Neural progenitor cell (in vitro differentiated cells): Measurements from ENCODE around the gene SYDE2. TPM values are rescaled to one million over a fixed set of nuclear protein-coding genes. Genes with fewer than 3 reads are reported as not detected.
A peak's percentile ranks its signal among the peaks of the same experiment; 100 is the strongest.

ENCODE experiments used
- DNase-seq: peaks from one replicate; pipeline ENCODE4 v3.0.0-alpha.2; 2016; ENCODE audit warnings: low spot score
- H2AFZ ChIP-seq: fragments of 200-600 bp; sonication (generic); replicated peaks from 2 replicates; pipeline ENCODE4 v1.6.1; 2016; ENCODE audit warnings: antibody characterized with exemption
- H3F3A ChIP-seq: fragments of 200-600 bp; sonication (generic); 2 replicates; pipeline ENCODE4 v1.6.1; 2016; ENCODE audit warnings: antibody characterized with exemption, low read depth
- H3K27ac ChIP-seq: fragments of 200-600 bp; sonication (generic); 2 replicates; pipeline ENCODE4 v1.5.1; 2016; ENCODE audit warnings: mild to moderate bottlenecking
- H3K27me3 ChIP-seq: fragments of 200-600 bp; sonication (generic); 2 replicates; pipeline ENCODE4 v1.6.1; 2016; ENCODE audit warnings: mild to moderate bottlenecking, moderate library complexity
- H3K36me3 ChIP-seq: fragments of 200-600 bp; sonication (generic); 2 replicates; pipeline ENCODE4 v1.5.1; 2016
- H3K4me1 ChIP-seq: fragments of 200-600 bp; sonication (generic); 2 replicates; pipeline ENCODE4 v1.6.1; 2016; ENCODE audit warnings: mixed run types
- H3K4me2 ChIP-seq: fragments of 200-600 bp; sonication (generic); 2 replicates; pipeline ENCODE4 v1.6.1; 2016
- H3K4me3 ChIP-seq: fragments of 200-600 bp; sonication (generic); 2 replicates; pipeline ENCODE4 v1.5.1; 2016
- H3K79me2 ChIP-seq: fragments of 200-600 bp; sonication (generic); 2 replicates; pipeline ENCODE4 v1.6.1; 2016; ENCODE audit warnings: low read depth
- H3K9ac ChIP-seq: fragments of 200-600 bp; sonication (generic); 2 replicates; pipeline ENCODE4 v1.6.1; 2016
- H3K9me3 ChIP-seq: fragments of 200-600 bp; sonication (generic); 2 replicates; pipeline ENCODE4 v1.5.1; 2016; ENCODE audit warnings: low read depth
- H4K20me1 ChIP-seq: fragments of 200-600 bp; sonication (generic); 2 replicates; pipeline ENCODE4 v1.6.1; 2016; ENCODE audit warnings: low read depth
- H3K27ac Mint-ChIP-seq: 3 replicates; pipeline ENCODE4 v1.8.0; 2021; ENCODE audit warnings: mixed read lengths
- H3K27me3 Mint-ChIP-seq: 2 replicates; pipeline ENCODE4 v1.8.0; 2022; ENCODE audit warnings: low read depth, mild to moderate bottlenecking, inconsistent platforms, moderate library complexity, mixed read lengths; ENCODE audit not compliant: insufficient read depth
- H3K36me3 Mint-ChIP-seq: 3 replicates; pipeline ENCODE4 v1.8.0; 2021; ENCODE audit warnings: mixed read lengths
- H3K4me1 Mint-ChIP-seq: 3 replicates; pipeline ENCODE4 v1.8.0; 2021; ENCODE audit warnings: mixed read lengths
- H3K4me3 Mint-ChIP-seq: 3 replicates; pipeline ENCODE4 v1.8.0; 2021; ENCODE audit warnings: mild to moderate bottlenecking, moderate library complexity, mixed read lengths
- H3K9me3 Mint-ChIP-seq: 3 replicates; pipeline ENCODE4 v1.8.0; 2020; ENCODE audit warnings: mixed read lengths
- EZH2 ChIP-seq: fragments of 200-600 bp; sonication (generic); IDR thresholded peaks from 2 replicates; pipeline ENCODE4 v1.6.1; 2017; ENCODE audit warnings: antibody characterized with exemption, mild to moderate bottlenecking, moderate library complexity
- EZH2phosphoT487 ChIP-seq: fragments of 200-600 bp; sonication (generic); IDR thresholded peaks from 2 replicates; pipeline ENCODE4 v1.6.1; 2017; ENCODE audit warnings: antibody characterized with exemption
- total RNA-seq: library from RNA; depleted of rRNA; stranded (reverse); fragments of >200 nt; gene quantifications from 2 replicates; pipeline ENCODE4 v1.2.3, GENCODE V29; 2015; ENCODE audit warnings: low replicate concordance
- TF ChIP-seq, protein P1 (sequence below): fragments of 200-600 bp; sonication (generic); IDR thresholded peaks from 2 replicates; pipeline ENCODE4 v1.5.1; 2017; ENCODE audit warnings: antibody characterized with exemption, mild to moderate bottlenecking

The SYDE2 gene
- total RNA-seq, 1 donor from 2014 or later, result 12.0 TPM

DNA sequence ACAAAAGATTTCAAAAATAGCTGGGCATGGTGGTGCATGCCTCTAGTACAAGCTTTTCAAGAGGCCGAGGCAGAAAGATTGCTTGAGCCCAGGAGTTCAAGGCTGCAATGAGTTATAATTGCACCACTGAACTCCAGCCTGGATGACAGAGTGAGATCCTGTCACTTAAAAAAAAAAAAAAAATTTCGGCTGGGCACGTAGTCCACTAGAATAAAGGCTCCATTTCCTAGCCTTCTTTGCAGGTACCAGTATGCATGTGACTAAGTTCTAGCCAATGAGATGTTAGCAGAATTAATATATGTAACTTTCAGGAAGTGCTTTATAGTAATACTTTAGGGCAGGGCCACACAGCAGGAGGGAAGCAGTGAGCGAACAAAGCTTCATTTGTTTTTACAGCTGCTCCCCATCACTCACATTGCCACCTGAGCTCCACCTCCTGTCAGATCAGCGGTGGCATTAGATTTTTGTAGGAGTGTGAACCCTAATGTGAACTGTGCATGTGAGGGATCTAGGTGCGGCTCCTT, 28.8 kb upstream of the SYDE2 start:
- H3K36me3 ChIP-seq, result no peaks in the 10 kb centered on the region
- no peaks in the 10 kb centered on the region for H3K36me3 Mint-ChIP-seq
- H3K4me1 ChIP-seq, result peaks cover 15% of the 10 kb centered on the region
- no peaks in the 10 kb centered on the region for H3K27me3 ChIP-seq
- H2AFZ ChIP-seq, result no peak overlapping the region
- no peak overlapping the region for H3K27ac ChIP-seq
- no peak overlapping the region for H3K27ac Mint-ChIP-seq
- no peaks in the 10 kb centered on the region for H3K9me3 Mint-ChIP-seq
- H3K27me3 Mint-ChIP-seq, result no peaks in the 10 kb centered on the region
- H4K20me1 ChIP-seq, result no peaks in the 10 kb centered on the region
- H3K4me3 Mint-ChIP-seq, result no peak overlapping the region
- no peak overlapping the region for H3K9ac ChIP-seq
- H3K4me3 ChIP-seq, result no peak overlapping the region
- H3K4me1 Mint-ChIP-seq, result peaks cover 13% of the 10 kb centered on the region
- TF ChIP-seq, protein P1, sequence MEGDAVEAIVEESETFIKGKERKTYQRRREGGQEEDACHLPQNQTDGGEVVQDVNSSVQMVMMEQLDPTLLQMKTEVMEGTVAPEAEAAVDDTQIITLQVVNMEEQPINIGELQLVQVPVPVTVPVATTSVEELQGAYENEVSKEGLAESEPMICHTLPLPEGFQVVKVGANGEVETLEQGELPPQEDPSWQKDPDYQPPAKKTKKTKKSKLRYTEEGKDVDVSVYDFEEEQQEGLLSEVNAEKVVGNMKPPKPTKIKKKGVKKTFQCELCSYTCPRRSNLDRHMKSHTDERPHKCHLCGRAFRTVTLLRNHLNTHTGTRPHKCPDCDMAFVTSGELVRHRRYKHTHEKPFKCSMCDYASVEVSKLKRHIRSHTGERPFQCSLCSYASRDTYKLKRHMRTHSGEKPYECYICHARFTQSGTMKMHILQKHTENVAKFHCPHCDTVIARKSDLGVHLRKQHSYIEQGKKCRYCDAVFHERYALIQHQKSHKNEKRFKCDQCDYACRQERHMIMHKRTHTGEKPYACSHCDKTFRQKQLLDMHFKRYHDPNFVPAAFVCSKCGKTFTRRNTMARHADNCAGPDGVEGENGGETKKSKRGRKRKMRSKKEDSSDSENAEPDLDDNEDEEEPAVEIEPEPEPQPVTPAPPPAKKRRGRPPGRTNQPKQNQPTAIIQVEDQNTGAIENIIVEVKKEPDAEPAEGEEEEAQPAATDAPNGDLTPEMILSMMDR, result no peak
- TF ChIP-seq EZH2 (no peak), EZH2phosphoT487 (no peak)
- no peak for DNase-seq
- no peak overlapping the region for H3K4me2 ChIP-seq
- H3K79me2 ChIP-seq, result no peaks in the 10 kb centered on the region
- H3K9me3 ChIP-seq, result no peaks in the 10 kb centered on the region
- H3F3A ChIP-seq, result no peaks in the 10 kb centered on the region

DNA sequence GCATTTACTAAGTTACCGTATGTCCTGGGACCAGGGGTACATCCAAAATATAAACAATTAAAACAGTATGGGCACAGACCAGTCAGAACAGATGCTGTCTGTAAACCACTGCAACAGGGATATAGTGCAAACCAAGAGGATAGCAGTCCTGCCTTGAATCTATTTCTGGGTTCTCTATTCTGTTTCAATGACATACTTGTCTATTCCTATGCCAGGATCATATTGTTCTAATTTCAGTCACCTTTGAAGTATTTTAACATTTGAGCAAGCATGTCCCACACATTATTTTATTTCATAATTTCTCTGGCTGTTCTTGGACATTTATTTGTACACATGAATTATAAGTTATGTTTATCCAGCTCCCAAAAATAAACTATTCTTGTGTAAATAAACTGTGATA, 28.2 kb upstream of the SYDE2 start:
- Histone ChIP-seq H3K9ac (no peak overlapping the region), H3K79me2 (no peaks in the 10 kb centered on the region), H3K9me3 (no peaks in the 10 kb centered on the region), H3K4me1 (peaks cover 15% of the 10 kb centered on the region), H3K27me3 (no peaks in the 10 kb centered on the region), H2AFZ (no peak overlapping the region), H3K4me2 (no peak overlapping the region), H4K20me1 (no peaks in the 10 kb centered on the region), H3K27ac (no peak overlapping the region), H3F3A (no peaks in the 10 kb centered on the region), H3K36me3 (no peaks in the 10 kb centered on the region), H3K4me3 (no peak overlapping the region)
- Mint-ChIP-seq H3K9me3 (no peaks in the 10 kb centered on the region), H3K4me1 (peaks cover 13% of the 10 kb centered on the region), H3K27me3 (no peaks in the 10 kb centered on the region), H3K4me3 (no peak overlapping the region), H3K36me3 (no peaks in the 10 kb centered on the region), H3K27ac (no peak overlapping the region)
- TF ChIP-seq EZH2phosphoT487 (no peak), EZH2 (no peak)
- TF ChIP-seq, protein P1, result no peak
- no peak for DNase-seq

DNA sequence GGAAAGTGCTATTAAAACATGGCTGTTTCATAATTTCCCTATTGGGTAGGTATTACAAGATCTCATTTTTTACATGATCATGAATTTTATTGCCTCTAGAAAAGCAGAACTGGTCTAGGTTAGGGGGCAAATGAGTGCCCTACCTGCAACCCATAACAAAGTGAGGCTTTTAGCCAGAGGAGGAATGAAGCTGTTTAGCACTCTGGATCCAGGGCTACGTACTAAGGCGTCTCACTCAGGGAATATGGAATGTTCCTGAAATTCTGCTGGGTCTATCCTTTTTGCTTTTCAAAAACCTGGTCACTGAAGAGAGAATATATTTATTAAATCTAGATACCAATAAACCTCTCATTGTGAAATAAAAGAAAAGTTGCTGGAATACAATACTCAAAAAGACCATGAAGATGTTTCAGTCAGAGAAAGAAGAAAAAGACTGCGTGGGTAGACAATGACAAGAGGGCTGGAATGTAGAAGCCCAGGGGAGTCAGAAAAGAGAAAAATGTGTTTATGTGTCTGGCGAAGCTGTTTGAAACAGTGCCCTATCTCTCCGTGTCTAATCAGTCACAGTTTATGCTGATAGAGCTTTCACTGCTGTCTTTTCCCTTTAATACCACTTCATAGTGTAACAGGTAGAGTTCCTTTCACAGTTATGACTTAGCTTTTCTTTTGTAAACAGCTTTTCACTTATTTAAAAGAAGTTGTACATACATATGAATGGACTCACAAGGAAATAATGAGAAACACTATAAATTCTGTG, 25.0 kb upstream of the SYDE2 start:
- Histone ChIP-seq H2AFZ (peak overlapping the region; percentile 65), H3K36me3 (no peaks in the 10 kb centered on the region), H3K27ac (no peak overlapping the region), H3K27me3 (no peaks in the 10 kb centered on the region), H3K79me2 (no peaks in the 10 kb centered on the region), H4K20me1 (no peaks in the 10 kb centered on the region), H3K4me3 (no peak overlapping the region), H3F3A (no peaks in the 10 kb centered on the region), H3K9me3 (no peaks in the 10 kb centered on the region), H3K4me1 (peaks cover 15% of the 10 kb centered on the region), H3K4me2 (peak overlapping the region; percentile 46), H3K9ac (no peak overlapping the region)
- no peak for DNase-seq
- Mint-ChIP-seq H3K36me3 (no peaks in the 10 kb centered on the region), H3K27ac (no peak overlapping the region), H3K4me3 (no peak overlapping the region), H3K27me3 (peaks cover 4% of the 10 kb centered on the region), H3K4me1 (peaks cover 13% of the 10 kb centered on the region), H3K9me3 (no peaks in the 10 kb centered on the region)
- TF ChIP-seq, protein P1, result no peak
- no peak for TF ChIP-seq EZH2
